NCI-H2196 (cell line): ENCODE results near the gene USP27X.

Source experiments
- DNase-seq: peaks from one replicate; lab custom pipeline; 2025; ENCODE audit not compliant: unreplicated experiment; lab: John Stamatoyannopoulos, UW

USP27X gene

DNA sequence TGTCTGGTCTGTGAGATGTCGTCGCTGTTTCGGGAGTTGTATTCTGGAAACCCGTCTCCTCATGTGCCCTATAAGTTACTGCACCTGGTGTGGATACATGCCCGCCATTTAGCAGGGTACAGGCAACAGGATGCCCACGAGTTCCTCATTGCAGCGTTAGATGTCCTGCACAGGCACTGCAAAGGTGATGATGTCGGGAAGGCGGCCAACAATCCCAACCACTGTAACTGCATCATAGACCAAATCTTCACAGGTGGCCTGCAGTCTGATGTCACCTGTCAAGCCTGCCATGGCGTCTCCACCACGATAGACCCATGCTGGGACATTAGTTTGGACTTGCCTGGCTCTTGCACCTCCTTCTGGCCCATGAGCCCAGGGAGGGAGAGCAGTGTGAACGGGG is 1.4 kb downstream of the USP27X start:
- no peak for DNase-seq

DNA sequence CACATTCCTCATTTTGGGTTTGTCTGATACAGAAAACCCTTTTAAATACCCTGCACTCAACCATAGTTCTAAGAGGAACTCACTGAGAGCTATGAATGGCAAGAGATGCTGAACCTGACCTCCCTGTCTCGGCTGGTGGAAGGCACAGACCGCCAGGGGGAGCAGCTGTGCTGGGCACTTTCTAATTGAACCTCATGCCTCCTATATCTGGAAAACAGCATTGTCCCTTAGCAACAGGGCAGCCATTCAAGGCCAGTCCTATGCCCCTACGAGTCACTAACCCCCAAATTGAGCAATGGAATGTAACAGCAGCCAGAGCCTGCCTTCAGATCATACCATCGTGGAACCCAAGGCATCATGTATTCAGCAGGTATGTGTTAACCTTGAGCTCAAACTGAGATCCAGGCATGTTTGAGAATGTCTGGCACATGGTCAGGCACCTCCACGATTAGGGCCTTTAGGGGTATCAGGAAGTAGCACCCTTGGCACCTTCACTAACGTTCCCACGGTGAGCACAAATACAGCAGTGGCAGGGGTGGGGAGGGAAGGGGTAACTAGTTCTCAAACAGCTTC is 5.1 kb downstream of the USP27X start:
- DNase-seq = peak; percentile 58

DNA sequence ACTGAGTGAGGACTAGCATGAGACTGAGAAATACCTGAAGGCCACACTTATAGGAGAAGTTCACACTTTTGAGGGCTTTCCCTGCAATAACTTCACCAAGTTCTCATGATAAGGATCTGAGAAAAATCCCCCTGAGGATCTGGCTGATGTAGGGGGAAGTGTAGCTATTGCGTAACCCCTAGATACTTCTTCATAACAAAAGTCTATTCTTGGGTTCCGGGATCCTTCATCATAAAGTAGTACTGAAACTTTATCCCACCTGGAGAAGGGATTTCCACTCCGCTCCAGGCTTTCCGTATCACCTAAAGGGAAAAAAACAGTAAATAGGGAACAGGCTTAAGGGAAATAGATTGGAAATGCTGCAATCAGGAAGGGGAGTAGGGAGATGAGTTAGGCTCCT is 13.3 kb downstream of the USP27X start:
- DNase-seq = no peak

DNA sequence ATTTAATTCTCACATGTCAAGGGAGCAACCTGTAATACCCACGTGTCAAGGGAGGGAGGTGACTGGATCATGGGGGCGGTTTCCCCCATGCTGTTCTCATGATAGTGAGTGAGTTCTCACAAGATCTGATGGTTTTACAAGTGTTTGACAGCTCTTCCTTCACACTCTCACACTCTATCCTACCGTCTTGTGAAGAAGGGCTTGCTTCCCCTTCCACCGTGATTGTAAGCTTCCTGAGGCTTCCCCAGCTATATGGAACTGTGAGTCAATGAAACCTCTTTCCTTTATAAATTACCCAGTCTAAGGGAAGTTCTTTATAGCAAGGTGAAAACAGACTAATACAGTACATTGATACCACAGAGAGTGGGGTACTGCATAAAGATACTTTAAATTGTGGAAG is 17.7 kb downstream of the USP27X start:
- DNase-seq = no peak

DNA sequence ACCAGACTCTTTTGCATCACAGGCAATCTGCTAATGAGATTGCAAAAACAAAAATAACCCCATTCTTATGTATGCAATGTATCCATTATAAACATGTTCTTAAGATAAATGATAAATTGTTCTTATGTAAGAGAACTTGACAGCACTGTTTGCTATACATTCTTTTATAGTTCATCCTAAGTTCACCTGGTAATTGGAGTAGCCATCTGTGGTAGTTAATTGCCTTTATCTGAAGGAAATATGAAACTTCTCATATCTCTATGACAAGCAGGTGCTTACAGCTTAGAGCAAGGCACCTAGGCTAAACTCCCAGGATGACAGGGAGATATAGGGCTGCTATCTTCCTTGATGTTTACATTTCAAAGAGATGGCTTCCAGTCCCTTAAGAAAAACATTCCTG is 21.8 kb downstream of the USP27X start:
- peak; percentile 3 for DNase-seq

DNA sequence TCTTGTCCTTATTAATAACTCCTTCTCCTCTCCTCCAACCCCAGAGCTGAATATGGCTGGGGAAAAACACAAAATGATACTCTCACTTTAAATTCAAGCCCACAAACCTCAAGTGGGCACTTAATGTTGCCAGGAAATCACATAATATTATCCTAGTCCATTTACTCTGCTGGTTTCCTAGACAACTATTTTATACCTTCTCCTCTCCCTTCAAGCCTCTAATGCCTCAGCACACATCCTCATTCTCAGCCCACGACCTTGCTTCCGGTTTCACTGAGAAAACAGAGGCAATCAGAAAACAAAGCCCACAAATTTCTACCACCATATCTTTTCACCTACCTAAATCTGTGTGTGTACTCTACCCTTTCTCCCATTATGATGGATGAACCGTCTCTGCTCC is 31.1 kb downstream of the USP27X start:
- peak; percentile 70 for DNase-seq

DNA sequence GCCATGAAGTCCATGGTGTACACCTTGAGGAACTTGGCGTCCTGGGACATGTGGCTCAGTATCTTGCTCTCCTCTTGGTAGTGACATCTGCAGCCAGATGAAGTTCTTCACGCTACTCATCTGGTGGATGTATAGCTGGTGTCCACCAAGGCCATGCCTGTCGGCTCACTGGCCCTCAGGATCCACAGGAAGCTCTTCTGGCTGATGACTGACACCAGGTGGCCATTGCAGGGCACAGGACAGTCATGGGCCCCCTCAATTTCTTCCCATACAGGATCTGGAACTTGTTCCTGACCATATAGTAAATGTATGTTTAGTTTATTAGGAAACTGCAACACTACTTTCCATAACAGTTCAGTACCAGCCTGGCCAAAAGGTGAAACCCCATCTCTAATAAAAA is 32.8 kb downstream of the USP27X start:
- DNase-seq = no peak

DNA sequence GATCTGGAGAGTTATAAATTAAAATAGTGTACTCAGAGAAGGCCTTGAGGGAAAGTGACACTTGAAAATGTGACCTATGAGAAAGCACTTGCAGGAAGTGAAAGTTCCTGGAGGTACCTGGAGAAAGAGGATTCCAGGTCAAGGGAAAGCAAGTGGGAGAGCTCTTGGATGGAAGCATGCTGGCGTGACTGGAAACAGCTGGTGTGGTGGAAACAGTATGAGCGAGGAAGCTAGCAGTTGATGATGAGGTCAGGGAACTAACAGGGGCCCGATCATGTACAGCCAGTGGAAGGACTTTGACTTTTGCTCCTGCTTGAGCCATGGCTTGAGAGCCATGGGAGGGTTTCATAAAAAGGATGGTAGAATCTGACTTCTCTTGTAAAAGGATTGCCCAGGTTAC is 33.6 kb downstream of the USP27X start:
- no peak for DNase-seq

DNA sequence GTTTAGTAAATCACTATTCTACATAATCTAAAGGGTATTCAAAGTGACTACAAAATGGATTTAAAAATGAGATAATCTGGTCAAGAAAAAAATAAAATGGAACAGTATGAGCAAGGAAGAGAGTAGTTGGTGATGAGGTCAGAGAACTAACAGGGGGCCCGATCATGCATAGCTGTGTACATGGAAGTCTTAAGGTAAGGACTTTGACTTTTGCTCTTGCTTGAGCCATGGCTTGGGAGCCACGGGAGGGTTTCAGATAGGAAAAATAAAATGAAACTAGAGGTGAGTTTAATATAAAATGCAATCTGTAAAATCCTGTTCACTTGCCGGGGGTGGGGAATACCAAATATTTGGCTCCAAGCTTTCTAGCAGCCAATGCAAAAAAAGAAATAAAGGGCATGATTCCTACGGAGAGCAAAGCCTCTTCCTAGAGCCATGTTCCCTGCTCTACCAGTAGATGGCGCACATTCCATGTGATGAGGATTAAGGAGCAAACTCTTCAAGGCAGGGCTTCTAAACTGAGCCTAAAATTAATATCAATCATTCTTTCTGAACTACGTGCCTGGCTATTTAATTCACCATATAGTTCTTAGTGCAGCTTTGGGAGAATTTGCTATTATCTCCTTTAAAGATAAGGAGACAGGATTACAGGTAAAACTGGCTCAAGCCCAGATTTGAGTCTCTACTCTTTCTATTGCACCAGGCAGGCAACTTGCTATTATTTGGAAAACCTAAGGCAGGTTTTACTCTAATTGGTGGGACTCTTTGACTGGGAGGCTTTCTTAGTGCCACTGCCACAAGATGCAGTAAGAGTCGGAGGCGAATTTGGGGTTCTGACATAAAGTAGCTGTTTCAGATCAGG is 36.3 kb downstream of the USP27X start:
- peak; percentile 51 for DNase-seq

DNA sequence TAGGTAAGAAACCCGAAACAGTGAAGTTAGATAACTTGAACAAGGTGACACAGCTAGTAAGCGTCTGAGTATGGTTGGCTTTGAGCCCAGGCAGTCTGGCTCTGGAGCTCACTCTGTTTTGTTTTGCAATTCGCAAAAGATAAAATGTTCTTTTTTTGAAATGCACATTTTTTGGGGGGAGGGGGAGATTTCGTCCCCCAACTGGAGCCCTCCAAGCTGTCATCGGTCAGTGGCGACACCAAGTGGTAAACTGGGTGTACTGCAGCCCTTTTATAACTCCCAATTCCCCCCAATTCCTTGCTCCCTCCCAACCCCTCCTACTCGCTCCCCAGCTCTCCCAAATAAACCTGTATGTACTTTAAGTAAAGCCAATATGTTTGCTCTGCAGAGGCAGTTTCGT is 40.3 kb downstream of the USP27X start:
- DNase-seq = peak; percentile 62

DNA sequence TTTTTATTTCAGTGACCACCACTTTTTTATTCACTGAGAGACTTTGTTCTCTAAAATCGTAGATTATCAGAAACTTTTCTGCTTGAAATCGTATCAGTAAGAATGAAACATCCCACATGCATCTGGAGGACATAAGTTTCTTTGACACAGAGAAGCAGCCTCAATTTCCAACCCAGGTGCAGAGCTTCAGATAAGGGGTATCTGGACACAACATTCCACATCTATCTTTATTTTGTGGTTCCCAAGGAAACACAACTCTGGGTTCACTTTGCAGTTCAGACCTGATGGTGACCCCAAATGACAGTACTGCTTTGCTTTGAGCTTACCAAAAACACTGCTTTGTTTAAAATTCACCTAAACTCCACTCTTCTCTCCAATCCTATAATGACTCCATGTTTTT is 41.8 kb downstream of the USP27X start:
- DNase-seq = no peak

DNA sequence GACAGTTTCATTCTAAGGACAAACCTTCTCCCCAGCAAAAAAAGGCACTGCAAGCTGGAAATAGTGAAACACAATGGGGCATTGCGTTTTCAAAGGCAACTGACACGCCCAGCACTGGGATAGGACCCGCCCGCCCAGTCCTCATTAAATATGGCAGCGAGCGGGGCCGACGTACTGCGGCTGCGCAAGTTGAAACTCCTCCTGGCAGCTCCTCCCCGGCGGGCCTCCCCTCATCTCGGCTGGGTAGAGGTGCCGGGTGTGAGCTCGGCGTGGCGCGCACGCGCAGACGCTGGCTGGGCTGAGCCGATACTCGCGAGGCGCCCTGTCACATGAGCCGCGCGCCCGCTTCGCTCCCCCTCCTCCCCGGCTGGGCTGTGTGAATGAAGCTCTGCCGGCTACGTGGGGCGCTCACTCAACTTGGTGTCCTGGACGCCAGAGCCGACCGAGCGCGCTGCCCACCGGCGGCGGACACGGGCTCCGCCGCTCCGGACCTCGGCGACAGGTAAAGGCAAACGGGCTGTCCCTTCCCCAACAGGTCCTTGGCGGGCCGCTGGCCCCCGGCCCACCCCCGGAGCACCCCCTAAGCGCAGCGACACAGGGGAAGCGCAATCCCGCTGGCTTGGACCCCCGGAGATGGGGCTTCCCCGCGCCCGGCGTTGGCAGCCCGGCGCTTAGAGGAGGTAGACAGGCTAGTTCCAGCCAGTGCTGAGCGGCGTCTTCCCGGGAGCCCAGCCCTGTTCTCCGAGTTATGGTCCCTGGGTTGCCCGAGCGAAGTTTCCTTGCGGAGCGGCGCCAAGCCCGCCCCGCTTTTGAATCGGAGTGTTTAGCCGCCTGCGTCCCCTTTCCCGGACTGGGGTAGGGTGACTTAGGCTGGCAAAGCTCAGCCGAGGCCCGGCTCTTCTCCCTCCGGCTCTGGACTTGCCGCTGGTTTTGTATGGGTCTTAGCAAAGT is 43.3 kb downstream of the USP27X start, which contains the start of gene CLCN5:
TSS of gene CLCN5 (plus strand) at position 306 of the 951 bp plus-strand sequence. CDS start 2,703 bp downstream, outside the sequence.
- peak; percentile 85 for DNase-seq

DNA sequence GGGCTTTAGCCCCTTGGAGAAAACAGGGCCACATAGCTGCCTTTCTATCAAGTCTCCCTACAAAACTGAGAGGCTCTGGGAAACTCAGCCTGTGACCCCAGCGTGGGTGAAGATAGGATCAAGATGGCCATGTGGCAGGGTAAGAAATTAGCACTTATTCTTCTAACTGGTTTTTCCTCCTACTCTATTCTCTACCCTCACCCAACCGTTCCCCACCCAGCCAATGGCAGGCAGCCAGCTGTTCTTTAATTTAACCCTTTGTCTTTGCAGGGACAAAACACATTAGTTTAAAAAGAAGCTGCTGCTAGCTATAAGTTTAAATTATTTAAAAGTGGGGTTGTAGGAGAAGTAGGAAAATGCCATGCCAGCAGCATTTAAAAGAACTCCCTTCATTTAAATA is 45.9 kb downstream of the USP27X start:
- no peak for DNase-seq

DNA sequence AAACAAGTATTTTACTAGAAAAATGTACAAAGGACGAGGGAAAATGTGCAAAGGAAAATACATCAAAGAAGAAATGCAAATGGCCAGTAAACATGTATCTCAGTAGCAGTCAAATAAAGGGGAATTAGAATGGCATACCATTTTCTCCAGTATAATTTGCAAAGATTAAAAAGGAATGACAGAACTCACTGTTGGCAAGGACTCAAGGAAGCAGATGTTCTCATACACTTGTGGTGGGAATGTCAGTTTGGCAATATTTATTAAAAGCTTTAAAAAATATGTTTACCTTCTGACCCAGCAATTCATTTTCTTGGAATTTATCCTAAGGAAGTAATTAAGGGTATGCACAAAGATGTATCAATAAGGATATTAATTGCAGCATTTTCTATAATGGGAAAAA is 50.8 kb downstream of the USP27X start:
- no peak for DNase-seq
